CD4-positive, alpha-beta T cell treated with Interleukin-15 for 1 hour (primary cell): ENCODE results near the gene WIPF3.
"Not testable (repeated sequence)": the region's sequence is repeated elsewhere in the genome, so short reads cannot be mapped to it uniquely, and the experiment has no call there.

Experiments
- DNase-seq: peaks from one replicate; pipeline ENCODE4 v3.0.0-alpha.2; 2020

The WIPF3 gene

GRCh38 chr7:29957521-29958310 lies 151.4 kb downstream of the WIPF3 start:
- DNase-seq = no peak

- no peak for DNase-seq
These were observed 152.5 kb downstream of the WIPF3 start for GRCh38 chr7:29958667-29959358.

GRCh38 chr7:29961611-29962010 lies 155.3 kb downstream of the WIPF3 start:
- DNase-seq = not testable (repeated sequence)

GRCh38 chr7:29962035-29962434 lies 155.7 kb downstream of the WIPF3 start:
- DNase-seq = no peak

- DNase-seq = no peak
These were observed 158.7 kb downstream of the WIPF3 start for GRCh38 chr7:29965030-29965429.
